Measurements from ENCODE around the gene STXBP5. TPM values are rescaled to one million over a fixed set of nuclear protein-coding genes. Genes with fewer than 3 reads are reported as not detected.

STXBP5 gene
- total and polyA plus RNA-seq, 2 of the 13 experiments (the other 11 are each of a cell fraction or from before 2014, with no cell fraction given) = 8.8 to 19.4 TPM

DNA sequence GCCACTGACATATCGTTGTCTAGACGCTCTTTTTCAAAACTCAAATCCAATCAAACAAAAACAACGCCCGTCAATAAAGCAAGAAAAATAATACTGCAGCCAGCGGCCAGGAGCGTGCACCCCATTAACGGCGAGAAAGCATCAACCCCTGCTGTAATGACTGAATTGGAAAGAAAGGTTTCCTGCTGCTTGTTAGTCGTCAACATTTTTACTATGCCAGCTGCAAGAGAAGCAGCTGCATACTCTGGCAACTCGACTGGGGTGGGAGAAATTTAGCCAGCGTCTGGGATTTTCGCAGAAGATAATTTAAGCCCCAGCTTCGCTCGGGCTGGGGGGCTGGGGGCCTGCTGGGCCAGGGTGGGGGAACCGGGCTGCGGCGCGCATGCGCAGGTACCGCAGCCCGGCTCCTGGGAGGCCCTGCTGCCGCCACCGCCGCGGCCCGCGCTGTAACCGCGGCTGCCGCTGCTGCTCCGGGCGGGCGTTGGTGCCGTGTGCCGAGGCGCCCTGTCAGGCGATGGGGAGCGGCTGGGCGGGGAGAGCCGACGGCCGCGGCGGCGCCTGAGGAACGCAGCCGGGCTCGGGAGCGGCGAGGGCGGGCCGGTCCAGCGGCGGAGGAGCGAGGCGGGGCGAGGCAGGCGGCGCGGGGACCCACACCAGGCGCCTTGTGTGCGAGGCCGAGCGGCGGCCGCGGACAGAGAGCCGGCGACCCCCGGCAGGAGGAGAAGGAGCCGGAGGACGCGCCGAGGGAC is 732 bp upstream of the STXBP5 start (continued):
- TF ChIP-seq CHD2 (IDR thresholded peaks at IDR 0.05; ENCODE audit: low read depth, low read length) (no peak), SAP130 (CRISPR knock-in tag; IDR thresholded peaks at IDR 0.05; ENCODE audit: low read depth) (peak; percentile 24; the same call in 1 of the 2 replicates), EHMT2 (IDR thresholded peaks at IDR 0.05; ENCODE audit: borderline replicate concordance, low read depth, low read length) (no peak), ZSCAN22 (CRISPR knock-in tag; IDR thresholded peaks at IDR 0.05) (no peak), NPAS2 (CRISPR knock-in tag; IDR thresholded peaks at IDR 0.05; ENCODE audit: borderline replicate concordance) (no peak), MXD4 (CRISPR knock-in tag; IDR thresholded peaks at IDR 0.05) (no peak), KAT8 (CRISPR knock-in tag; IDR thresholded peaks at IDR 0.05) (no peak), PHF20 (CRISPR knock-in tag; IDR thresholded peaks at IDR 0.05) (no peak; the same call in 1 of the 2 replicates), NFATC3 (CRISPR knock-in tag; IDR thresholded peaks at IDR 0.05) (no peak), POLR2AphosphoS2 (IDR thresholded peaks at IDR 0.05; ENCODE audit: low read depth, low read length) (no peak), MTA3 (CRISPR knock-in tag; IDR thresholded peaks at IDR 0.05) (no peak), STAT5B (CRISPR knock-in tag; IDR thresholded peaks at IDR 0.05) (no peak), ZNF383 (CRISPR knock-in tag; IDR thresholded peaks at IDR 0.05; ENCODE audit: borderline replicate concordance) (0 out of 2 replicates have a peak, but pooled peaks have one; percentile 82), GFI1 (CRISPR knock-in tag; IDR thresholded peaks at IDR 0.05; ENCODE audit: borderline replicate concordance) (no peak), ASH2L (IDR thresholded peaks at IDR 0.05; ENCODE audit: insufficient read length, low read depth, low read length) (peak; percentile 75), BRD4 (CRISPR knock-in tag; IDR thresholded peaks at IDR 0.05) (no peak)
- TF ChIP-seq, protein P1, sequence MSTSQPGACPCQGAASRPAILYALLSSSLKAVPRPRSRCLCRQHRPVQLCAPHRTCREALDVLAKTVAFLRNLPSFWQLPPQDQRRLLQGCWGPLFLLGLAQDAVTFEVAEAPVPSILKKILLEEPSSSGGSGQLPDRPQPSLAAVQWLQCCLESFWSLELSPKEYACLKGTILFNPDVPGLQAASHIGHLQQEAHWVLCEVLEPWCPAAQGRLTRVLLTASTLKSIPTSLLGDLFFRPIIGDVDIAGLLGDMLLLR (CRISPR knock-in tag; IDR thresholded peaks at IDR 0.05) = 0 out of 2 replicates have a peak, but pooled peaks have one; percentile 51
- TF ChIP-seq, protein P2, sequence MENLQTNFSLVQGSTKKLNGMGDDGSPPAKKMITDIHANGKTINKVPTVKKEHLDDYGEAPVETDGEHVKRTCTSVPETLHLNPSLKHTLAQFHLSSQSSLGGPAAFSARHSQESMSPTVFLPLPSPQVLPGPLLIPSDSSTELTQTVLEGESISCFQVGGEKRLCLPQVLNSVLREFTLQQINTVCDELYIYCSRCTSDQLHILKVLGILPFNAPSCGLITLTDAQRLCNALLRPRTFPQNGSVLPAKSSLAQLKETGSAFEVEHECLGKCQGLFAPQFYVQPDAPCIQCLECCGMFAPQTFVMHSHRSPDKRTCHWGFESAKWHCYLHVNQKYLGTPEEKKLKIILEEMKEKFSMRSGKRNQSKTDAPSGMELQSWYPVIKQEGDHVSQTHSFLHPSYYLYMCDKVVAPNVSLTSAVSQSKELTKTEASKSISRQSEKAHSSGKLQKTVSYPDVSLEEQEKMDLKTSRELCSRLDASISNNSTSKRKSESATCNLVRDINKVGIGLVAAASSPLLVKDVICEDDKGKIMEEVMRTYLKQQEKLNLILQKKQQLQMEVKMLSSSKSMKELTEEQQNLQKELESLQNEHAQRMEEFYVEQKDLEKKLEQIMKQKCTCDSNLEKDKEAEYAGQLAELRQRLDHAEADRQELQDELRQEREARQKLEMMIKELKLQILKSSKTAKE (CRISPR knock-in tag; IDR thresholded peaks at IDR 0.05; ENCODE audit: borderline replicate concordance) = no peak
- TF ChIP-seq, protein P3, sequence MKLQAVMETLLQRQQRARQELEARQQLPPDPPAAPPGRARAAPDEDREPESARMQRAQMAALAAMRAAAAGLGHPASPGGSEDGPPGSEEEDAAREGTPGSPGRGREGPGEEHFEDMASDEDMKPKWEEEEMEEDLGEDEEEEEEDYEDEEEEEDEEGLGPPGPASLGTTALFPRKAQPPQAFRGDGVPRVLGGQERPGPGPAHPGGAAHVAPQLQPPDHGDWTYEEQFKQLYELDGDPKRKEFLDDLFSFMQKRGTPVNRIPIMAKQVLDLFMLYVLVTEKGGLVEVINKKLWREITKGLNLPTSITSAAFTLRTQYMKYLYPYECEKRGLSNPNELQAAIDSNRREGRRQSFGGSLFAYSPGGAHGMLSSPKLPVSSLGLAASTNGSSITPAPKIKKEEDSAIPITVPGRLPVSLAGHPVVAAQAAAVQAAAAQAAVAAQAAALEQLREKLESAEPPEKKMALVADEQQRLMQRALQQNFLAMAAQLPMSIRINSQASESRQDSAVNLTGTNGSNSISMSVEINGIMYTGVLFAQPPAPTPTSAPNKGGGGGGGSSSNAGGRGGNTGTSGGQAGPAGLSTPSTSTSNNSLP (IDR thresholded peaks at IDR 0.05; ENCODE audit: low read depth, low read length) = no peak
- TF ChIP-seq, protein P4, sequence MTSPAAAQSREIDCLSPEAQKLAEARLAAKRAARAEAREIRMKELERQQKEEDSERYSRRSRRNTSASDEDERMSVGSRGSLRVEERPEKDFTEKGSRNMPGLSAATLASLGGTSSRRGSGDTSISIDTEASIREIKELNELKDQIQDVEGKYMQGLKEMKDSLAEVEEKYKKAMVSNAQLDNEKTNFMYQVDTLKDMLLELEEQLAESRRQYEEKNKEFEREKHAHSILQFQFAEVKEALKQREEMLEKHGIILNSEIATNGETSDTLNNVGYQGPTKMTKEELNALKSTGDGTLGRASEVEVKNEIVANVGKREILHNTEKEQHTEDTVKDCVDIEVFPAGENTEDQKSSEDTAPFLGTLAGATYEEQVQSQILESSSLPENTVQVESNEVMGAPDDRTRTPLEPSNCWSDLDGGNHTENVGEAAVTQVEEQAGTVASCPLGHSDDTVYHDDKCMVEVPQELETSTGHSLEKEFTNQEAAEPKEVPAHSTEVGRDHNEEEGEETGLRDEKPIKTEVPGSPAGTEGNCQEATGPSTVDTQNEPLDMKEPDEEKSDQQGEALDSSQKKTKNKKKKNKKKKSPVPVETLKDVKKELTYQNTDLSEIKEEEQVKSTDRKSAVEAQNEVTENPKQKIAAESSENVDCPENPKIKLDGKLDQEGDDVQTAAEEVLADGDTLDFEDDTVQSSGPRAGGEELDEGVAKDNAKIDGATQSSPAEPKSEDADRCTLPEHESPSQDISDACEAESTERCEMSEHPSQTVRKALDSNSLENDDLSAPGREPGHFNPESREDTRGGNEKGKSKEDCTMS (CRISPR knock-in tag; conservative IDR thresholded peaks at IDR 0.05) = no peak
- TF ChIP-seq, protein P5, sequence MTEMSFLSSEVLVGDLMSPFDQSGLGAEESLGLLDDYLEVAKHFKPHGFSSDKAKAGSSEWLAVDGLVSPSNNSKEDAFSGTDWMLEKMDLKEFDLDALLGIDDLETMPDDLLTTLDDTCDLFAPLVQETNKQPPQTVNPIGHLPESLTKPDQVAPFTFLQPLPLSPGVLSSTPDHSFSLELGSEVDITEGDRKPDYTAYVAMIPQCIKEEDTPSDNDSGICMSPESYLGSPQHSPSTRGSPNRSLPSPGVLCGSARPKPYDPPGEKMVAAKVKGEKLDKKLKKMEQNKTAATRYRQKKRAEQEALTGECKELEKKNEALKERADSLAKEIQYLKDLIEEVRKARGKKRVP (CRISPR knock-in tag; IDR thresholded peaks at IDR 0.05) = 0 out of 4 replicates have a peak, but pooled peaks of 1 of the 2 experiments have one; percentile 25
